Neural crest cell (in vitro differentiated cells): ENCODE data around the gene SPATA12. TPM values are rescaled to one million over a fixed set of nuclear protein-coding genes. Genes with fewer than 3 reads are reported as not detected.

Experiments used
- DNase-seq: peaks from one replicate; pipeline ENCODE4 v3.0.0; 2021; ENCODE audit warnings: low read depth, mixed read lengths, low spot score
- H3K27ac Mint-ChIP-seq: one replicate; pipeline ENCODE4 v1.8.0; 2021; ENCODE audit warnings: mild to moderate bottlenecking, mixed read lengths; ENCODE audit not compliant: unreplicated experiment
- H3K27me3 Mint-ChIP-seq: 2 replicates; pipeline ENCODE4 v1.8.0; 2021; ENCODE audit warnings: low read depth, mild to moderate bottlenecking, mixed read lengths
- H3K36me3 Mint-ChIP-seq: 2 replicates; pipeline ENCODE4 v1.8.0; 2021; ENCODE audit warnings: low read depth, mild to moderate bottlenecking, mixed read lengths
- H3K4me1 Mint-ChIP-seq: 2 replicates; pipeline ENCODE4 v1.8.0; 2021; ENCODE audit warnings: mixed read lengths
- H3K4me3 Mint-ChIP-seq: one replicate; pipeline ENCODE4 v1.8.0; 2021; ENCODE audit warnings: mild to moderate bottlenecking, mixed read lengths
- H3K9me3 Mint-ChIP-seq: 2 replicates; pipeline ENCODE4 v1.8.0; 2021; ENCODE audit warnings: mixed read lengths
- CTCF ChIP-seq: fragments of 200-600 bp; sonication (generic); conservative IDR thresholded peaks from 2 replicates; pipeline ENCODE4 v1.5.0; 2021; ENCODE audit warnings: antibody characterized with exemption, mild to moderate bottlenecking
- long read RNA-seq: library from polyadenylated mRNA; unstranded; transcript quantifications from one replicate; pipeline ENCODE4 v2.0.0, GENCODE V29; 2020
- total RNA-seq: library from RNA; stranded (reverse); gene quantifications from 2 replicates; pipeline ENCODE4 v1.2.1, GENCODE V29; 2021

Gene SPATA12, protein sequence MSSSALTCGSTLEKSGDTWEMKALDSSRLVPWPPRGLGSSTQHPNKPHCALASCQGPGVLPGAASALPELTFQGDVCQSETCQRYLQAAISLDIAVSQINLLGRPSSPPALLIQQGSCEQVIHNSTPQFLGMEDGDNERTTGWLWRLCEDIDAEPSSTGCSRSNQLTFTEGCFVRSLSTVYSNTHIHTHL
- total RNA-seq, result not detected in 2 replicates
- long read RNA-seq, result 0 reads

DNA sequence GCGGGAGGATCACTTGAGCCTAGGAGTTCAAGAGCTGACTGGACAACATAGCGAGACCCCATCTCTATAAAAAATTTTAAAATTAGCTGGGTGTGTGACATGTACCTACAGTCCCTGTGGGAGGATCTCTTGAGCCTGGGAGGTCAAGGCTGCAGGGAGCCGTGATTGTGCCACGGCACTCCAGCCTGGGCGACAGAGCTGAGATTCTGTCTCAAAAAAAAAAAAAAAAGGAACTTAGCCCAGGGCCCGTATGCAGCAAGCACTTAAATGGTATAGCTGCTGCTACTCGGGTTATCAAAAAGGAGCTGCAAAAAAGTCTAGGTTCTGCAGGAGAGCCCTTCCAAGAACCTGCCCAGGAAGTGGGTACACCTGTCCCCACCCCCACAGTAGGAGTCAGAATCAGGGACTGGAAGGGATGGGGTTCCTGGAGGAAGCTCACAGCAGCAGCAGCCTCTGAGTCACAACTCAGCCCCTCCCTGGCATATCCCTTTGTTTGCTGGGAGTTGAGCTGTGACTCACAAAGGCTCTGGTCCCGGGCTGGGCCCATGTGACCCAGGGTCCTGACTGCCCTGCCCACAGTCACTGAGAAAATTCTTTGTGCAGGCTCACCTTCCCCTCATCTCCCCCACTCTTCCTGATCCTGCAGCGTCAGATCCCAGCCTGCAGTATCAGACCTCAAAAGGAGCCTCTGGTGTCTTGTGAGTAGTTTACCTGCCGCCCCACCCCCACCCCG, at the start of gene SPATA12:
Gene SPATA12, plus strand, starts transcription at position 576 of the 733 bp plus-strand sequence. CDS start 13,031 bp downstream, outside the sequence.
- Mint-ChIP-seq H3K9me3 (no peaks in the 10 kb centered on the region), H3K27me3 (no peaks in the 10 kb centered on the region), H3K36me3 (no peaks in the 10 kb centered on the region), H3K4me3 (no peak within 1 kb of the TSS), H3K4me1 (peaks cover 25% of the 10 kb centered on the region), H3K27ac (no peak within 1 kb of the TSS)
- no peak for TF ChIP-seq CTCF
- DNase-seq, result peak; percentile 20

DNA sequence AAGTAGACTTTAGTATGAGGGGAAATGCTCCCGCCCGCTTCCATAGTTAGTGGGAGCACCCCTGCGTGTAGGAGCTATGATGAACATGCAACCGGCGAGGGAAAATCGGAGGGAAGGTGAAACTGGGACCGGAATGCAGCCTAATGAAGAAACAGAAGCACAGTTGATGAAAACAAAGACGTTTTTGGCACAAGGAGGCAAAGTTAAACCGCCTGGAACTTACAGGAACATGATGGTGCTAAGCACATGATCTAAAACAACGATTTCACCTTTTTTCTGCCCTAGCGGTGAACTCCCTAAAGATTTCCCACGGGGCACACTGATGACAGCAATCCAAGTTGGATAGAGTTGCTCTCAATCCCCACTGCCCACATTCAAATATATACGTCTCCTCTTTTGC, 49.4 kb upstream of the SPATA12 start:
- Mint-ChIP-seq H3K4me3 (no peak overlapping the region), H3K9me3 (peaks cover 3% of the 10 kb centered on the region), H3K27ac (no peak overlapping the region), H3K4me1 (peaks cover 21% of the 10 kb centered on the region), H3K27me3 (no peaks in the 10 kb centered on the region), H3K36me3 (peaks cover 7% of the 10 kb centered on the region)
- no peak for TF ChIP-seq CTCF
- DNase-seq, result no peak

DNA sequence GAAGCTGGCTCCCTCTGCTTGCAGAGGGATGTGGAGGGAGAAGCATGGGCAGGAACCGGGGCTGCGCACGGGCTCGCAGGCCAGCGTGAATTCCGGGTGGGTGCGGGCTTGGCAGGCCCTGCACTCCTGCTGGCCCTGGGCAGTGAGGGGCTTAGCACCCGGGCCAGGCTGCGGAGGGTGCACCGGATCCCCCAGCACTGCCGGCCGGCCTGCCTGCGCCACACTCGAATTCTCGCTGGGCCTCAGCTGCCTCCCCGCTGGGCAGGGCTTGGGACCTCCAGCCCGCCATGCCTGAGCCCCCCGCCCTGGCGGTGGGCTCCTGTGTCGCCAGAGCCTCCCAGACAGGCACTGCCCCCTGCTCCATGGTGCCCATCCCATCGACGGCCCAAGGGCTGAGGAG, 47.6 kb upstream of the SPATA12 start:
- peaks cover 34% of the 10 kb centered on the region for H3K4me1 Mint-ChIP-seq
- peaks cover 3% of the 10 kb centered on the region for H3K9me3 Mint-ChIP-seq
- no peak overlapping the region for H3K4me3 Mint-ChIP-seq
- H3K27me3 Mint-ChIP-seq, result no peaks in the 10 kb centered on the region
- TF ChIP-seq CTCF, result no peak
- peaks cover 7% of the 10 kb centered on the region for H3K36me3 Mint-ChIP-seq
- H3K27ac Mint-ChIP-seq, result no peak overlapping the region
- no peak for DNase-seq

- H3K36me3 Mint-ChIP-seq, result peaks cover 7% of the 10 kb centered on the region
- H3K27ac Mint-ChIP-seq, result peak overlapping the region; percentile 23
- no peak for DNase-seq
Measured at GRCh38 chr3:57015350-57015729, 45.1 kb upstream of the SPATA12 start.

DNA sequence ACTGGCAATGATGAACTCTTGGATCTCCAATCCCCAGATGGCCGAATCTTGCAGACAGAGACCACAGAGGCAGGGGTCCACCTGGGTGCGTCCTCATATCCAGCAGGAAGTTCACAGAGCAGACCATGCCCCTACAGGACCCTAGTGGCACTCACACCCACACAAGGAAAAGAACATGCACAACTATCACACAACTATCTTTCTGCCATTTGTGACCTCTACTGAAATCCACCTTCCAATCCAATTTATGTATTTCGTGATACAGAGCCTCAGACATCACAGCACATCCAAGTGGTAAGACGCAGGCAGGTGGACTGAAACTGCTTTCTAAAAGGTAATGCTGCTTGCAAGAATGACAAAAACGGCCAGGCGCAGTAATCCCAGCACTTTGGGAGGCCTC, 44.6 kb upstream of the SPATA12 start:
- no peak overlapping the region for H3K27ac Mint-ChIP-seq
- TF ChIP-seq CTCF, result no peak

More at GRCh38 chr3:57015350-57015729, 45.1 kb upstream of the SPATA12 start:
- no peak for TF ChIP-seq CTCF
- no peaks in the 10 kb centered on the region for H3K27me3 Mint-ChIP-seq
- H3K4me1 Mint-ChIP-seq, result peaks cover 34% of the 10 kb centered on the region
- H3K4me3 Mint-ChIP-seq, result no peak overlapping the region
- peaks cover 3% of the 10 kb centered on the region for H3K9me3 Mint-ChIP-seq

More for the DNA sequence above, 44.6 kb upstream of the SPATA12 start:
- DNase-seq, result no peak
- Mint-ChIP-seq H3K4me3 (no peak overlapping the region), H3K27me3 (no peaks in the 10 kb centered on the region), H3K36me3 (peaks cover 7% of the 10 kb centered on the region), H3K9me3 (peaks cover 3% of the 10 kb centered on the region), H3K4me1 (peaks cover 34% of the 10 kb centered on the region)
